ENCODE data around the gene CEP89. TPM values are rescaled to one million over a fixed set of nuclear protein-coding genes. Genes with fewer than 3 reads are reported as not detected.
"Not testable (repeated sequence)": the region's sequence is repeated elsewhere in the genome, so short reads cannot be mapped to it uniquely, and the experiment has no call there.

The CEP89 gene
- total and polyA plus RNA-seq, 5 experiments from 2014 or later, result 6.8 to 17.8 (median 11.3) TPM

DNA sequence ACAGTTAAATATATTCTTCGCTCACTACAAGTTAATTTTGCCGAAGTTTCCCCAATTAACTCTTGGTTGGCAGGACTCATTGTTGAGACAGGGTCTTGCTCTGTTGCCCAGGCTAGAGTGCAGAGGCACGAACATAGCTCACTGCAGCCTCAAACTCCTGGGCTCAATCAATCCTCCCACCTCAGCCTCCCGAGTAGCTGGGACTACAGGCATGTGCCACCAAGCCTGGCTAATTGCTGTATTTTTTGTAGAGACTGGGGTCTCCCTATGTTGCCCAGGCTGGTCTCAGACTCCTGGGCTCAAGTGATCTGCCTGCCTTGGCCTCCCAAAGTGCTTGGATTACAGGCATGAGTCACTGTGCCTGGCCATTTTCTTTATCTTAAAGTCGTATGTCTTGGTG lies 86.5 kb downstream of the CEP89 start:
- H3K9me3 Mint-ChIP-seq, H3K4me1 Mint-ChIP-seq, H3K27me3 Mint-ChIP-seq, DNase-seq, POLR2A ChIA-PET, ATAC-seq, H3K4me3 Mint-ChIP-seq, H3K27ac Mint-ChIP-seq: not testable (repeated sequence)
- H3K36me3 Mint-ChIP-seq, result peaks cover 0 to 16% (median 16%) of the 10 kb centered on the region in 3 donors

DNA sequence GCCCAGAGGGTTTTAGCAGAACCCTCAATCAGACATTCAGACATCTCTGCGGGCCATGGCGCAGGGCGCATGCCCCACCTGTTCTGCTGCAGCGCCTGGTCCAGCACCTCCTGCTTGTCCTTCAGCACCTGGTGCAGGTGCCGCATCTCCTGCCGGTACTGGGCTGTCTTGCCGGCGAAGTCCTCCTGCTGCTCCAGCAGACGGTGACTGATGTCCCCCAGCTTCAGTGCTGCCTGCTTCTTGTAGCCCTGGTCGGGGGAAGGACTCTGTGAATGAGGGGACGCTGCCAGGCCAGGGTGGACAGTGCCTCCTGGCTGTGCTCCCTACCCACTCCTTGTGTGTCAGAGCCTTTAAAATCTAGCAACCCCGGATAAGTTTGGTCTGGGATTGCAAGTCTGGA lies 90.0 kb downstream of the CEP89 start:
- Mint-ChIP-seq H3K36me3 (peaks cover 0 to 14% (median 11%) of the 10 kb centered on the region in 3 donors), H3K4me3 (no peak overlapping the region), H3K4me1 (no peaks in the 10 kb centered on the region), H3K27me3 (no peaks in the 10 kb centered on the region), H3K9me3 (no peaks in the 10 kb centered on the region), H3K27ac (no peak overlapping the region)
- POLR2A ChIA-PET, result interaction anchor here (0.7 kb wide), 1 partner anchor 102 kb away, joined by 4 read pairs; no protein-coding TSS in a partner anchor
- DNase-seq (no peak), ATAC-seq (no peak)

DNA sequence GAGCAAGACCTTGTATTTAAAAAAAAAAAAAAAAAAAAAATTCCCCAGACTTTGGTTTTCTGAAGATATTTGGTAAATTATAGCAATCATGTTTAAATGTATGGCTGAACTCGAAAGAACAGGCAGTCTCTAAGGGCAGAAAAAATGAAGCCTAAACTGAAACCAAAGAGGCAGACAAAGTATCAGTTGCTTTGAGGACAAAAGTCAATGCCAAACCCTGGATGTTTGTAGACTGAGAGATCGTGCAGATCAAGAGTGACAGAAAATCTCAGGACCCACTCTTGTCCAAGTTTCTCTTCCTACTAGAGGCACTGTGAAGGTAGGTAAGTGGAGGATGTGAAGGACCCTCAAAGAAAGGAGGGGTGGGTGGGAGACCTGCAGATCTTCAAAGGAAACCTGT lies 91.1 kb downstream of the CEP89 start:
- Mint-ChIP-seq H3K27me3 (no peaks in the 10 kb centered on the region), H3K4me1 (peaks cover 0 to 2% (median 0%) of the 10 kb centered on the region in 4 donors), H3K27ac (peak overlapping the region in 4 of 10 donors; percentile 7 to 63 (median 30)), H3K4me3 (no peak overlapping the region), H3K9me3 (no peaks in the 10 kb centered on the region), H3K36me3 (peaks cover 0 to 14% (median 4%) of the 10 kb centered on the region in 3 donors)
- POLR2A ChIA-PET, result no interaction called here
- no peak for ATAC-seq
- no peak for DNase-seq

DNA sequence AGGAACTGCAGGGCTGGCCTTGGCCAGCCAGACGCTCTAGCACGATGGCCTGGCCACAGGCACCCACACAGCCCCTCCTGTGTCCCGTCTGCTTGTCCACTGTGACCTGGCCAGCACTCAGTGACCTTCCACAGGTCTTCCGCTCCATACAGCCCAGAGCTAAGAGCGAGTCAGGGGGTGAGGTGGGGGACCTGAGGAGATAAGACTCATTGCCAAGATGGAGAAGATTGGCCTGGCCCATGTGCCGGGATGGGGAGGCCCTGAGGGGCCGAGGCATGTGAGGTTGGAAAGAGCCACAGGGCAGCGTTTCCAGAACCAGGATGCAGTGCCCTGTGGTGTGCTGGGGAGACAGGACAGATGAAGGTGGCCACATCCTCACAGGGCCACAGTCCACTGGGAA lies 92.0 kb downstream of the CEP89 start:
- Mint-ChIP-seq H3K27ac (no peak overlapping the region), H3K4me3 (no peak overlapping the region), H3K9me3 (no peaks in the 10 kb centered on the region), H3K27me3 (no peaks in the 10 kb centered on the region), H3K36me3 (peaks cover 0 to 14% (median 4%) of the 10 kb centered on the region in 3 donors), H3K4me1 (peaks cover 0 to 2% (median 0%) of the 10 kb centered on the region in 4 donors)
- no peak for ATAC-seq
- POLR2A ChIA-PET, result no interaction called here
- DNase-seq, result no peak

- Mint-ChIP-seq H3K4me3 (no peak overlapping the region), H3K36me3 (peaks cover 0 to 14% (median 4%) of the 10 kb centered on the region in 3 donors), H3K27me3 (no peaks in the 10 kb centered on the region), H3K9me3 (no peaks in the 10 kb centered on the region), H3K4me1 (peaks cover 0 to 2% (median 0%) of the 10 kb centered on the region in 4 donors), H3K27ac (no peak overlapping the region)
- no peak for ATAC-seq
- DNase-seq, result no peak
- POLR2A ChIA-PET, result no interaction called here
Observed at GRCh38 chr19:32878988-32879387, 92.8 kb downstream of the CEP89 start.

GRCh38 chr19:32877977-32878745 lies 93.6 kb downstream of the CEP89 start:
- DNase-seq (no peak), ATAC-seq (no peak)
- no peaks in the 10 kb centered on the region for H3K9me3 Mint-ChIP-seq
- H3K4me1 Mint-ChIP-seq, result peaks cover 0 to 2% (median 0%) of the 10 kb centered on the region in 4 donors
- peaks cover 0 to 11% (median 4%) of the 10 kb centered on the region in 3 donors for H3K36me3 Mint-ChIP-seq
- no peaks in the 10 kb centered on the region for H3K27me3 Mint-ChIP-seq
- no peak overlapping the region for H3K4me3 Mint-ChIP-seq
- POLR2A ChIA-PET, result no interaction called here
- H3K27ac Mint-ChIP-seq, result peak overlapping the region in 1 of 10 donors; percentile 62

- Mint-ChIP-seq H3K9me3 (no peaks in the 10 kb centered on the region), H3K4me1 (peaks cover 0 to 2% (median 0%) of the 10 kb centered on the region in 4 donors), H3K36me3 (peaks cover 0 to 11% (median 4%) of the 10 kb centered on the region in 3 donors), H3K27ac (no peak overlapping the region), H3K27me3 (no peaks in the 10 kb centered on the region), H3K4me3 (no peak overlapping the region)
- DNase-seq (no peak), ATAC-seq (no peak)
- POLR2A ChIA-PET, result no interaction called here
Observed at GRCh38 chr19:32877323-32877912, 94.3 kb downstream of the CEP89 start.

DNA sequence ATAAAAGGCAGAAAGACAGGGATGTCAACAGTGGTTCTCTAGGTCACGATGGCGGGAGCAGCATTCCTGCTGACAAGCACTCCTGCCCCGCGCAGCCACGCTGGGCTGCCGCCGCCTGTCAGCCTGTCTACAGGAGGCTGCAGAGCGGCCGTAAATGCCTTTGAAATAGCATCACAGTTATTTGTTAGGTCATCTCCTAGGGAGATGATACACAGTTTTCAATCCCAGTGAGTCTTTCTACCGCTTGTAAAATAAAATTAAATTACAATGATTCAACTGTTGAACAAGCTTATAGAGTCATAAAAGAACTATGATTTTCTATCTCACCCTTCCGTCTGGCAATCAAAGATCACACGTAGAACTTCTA lies 94.9 kb downstream of the CEP89 start:
- no peaks in the 10 kb centered on the region for H3K9me3 Mint-ChIP-seq
- H3K4me3 Mint-ChIP-seq, result no peak overlapping the region
- no peaks in the 10 kb centered on the region for H3K27me3 Mint-ChIP-seq
- POLR2A ChIA-PET, result no interaction called here
- H3K27ac Mint-ChIP-seq, result peak overlapping the region in 1 of 10 donors; percentile 51
- DNase-seq (no peak), ATAC-seq (no peak)
- peaks cover 0 to 11% (median 4%) of the 10 kb centered on the region in 3 donors for H3K36me3 Mint-ChIP-seq
- H3K4me1 Mint-ChIP-seq, result peaks cover 0 to 2% (median 0%) of the 10 kb centered on the region in 4 donors

GRCh38 chr19:32876236-32876918 lies 95.4 kb downstream of the CEP89 start:
- no peaks in the 10 kb centered on the region for H3K27me3 Mint-ChIP-seq
- H3K4me1 Mint-ChIP-seq, result peaks cover 0 to 2% (median 0%) of the 10 kb centered on the region in 4 donors
- no peak for DNase-seq
- H3K36me3 Mint-ChIP-seq, result peaks cover 0 to 11% (median 4%) of the 10 kb centered on the region in 3 donors
- ATAC-seq, result no peak
- no peaks in the 10 kb centered on the region for H3K9me3 Mint-ChIP-seq
- peak overlapping the region in 1 of 10 donors; percentile 51 for H3K27ac Mint-ChIP-seq
- no peak overlapping the region for H3K4me3 Mint-ChIP-seq
- POLR2A ChIA-PET, result no interaction called here

DNA sequence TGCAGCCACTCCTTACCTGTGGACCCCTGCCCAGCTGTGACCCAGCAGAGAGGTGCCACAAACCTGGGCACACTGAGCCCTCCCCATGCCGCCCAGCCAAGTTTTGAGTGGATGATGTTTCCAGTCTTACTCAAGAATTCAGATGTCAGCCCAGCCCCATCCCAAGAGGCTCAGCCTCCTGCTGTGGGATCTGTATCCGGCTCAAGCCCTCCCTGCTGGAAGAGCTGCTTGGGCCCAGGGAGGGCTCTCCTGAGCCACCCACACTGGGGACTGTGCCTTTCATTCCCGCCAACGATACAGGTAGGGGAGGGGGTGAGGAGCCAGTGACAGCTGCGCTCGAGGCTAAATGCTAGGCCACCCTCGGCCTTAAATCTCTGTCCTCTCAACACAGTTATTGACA lies 96.3 kb downstream of the CEP89 start:
- Mint-ChIP-seq H3K36me3 (peaks cover 0 to 11% (median 4%) of the 10 kb centered on the region in 3 donors), H3K27me3 (no peaks in the 10 kb centered on the region), H3K4me3 (no peak overlapping the region), H3K4me1 (peaks cover 0 to 2% (median 0%) of the 10 kb centered on the region in 4 donors), H3K9me3 (no peaks in the 10 kb centered on the region), H3K27ac (no peak overlapping the region)
- no peak for ATAC-seq
- POLR2A ChIA-PET, result no interaction called here
- no peak for DNase-seq

- H3K4me1 Mint-ChIP-seq, result peaks cover 0 to 2% (median 0%) of the 10 kb centered on the region in 4 donors
- DNase-seq, result no peak
- peaks cover 0 to 11% (median 4%) of the 10 kb centered on the region in 3 donors for H3K36me3 Mint-ChIP-seq
Observed at GRCh38 chr19:32874605-32875004, 97.2 kb downstream of the CEP89 start.

GRCh38 chr19:32873247-32873959 lies 98.4 kb downstream of the CEP89 start:
- no peak for ATAC-seq
- POLR2A ChIA-PET, result no interaction called here

More at GRCh38 chr19:32874605-32875004, 97.2 kb downstream of the CEP89 start:
- H3K27me3 Mint-ChIP-seq, result no peaks in the 10 kb centered on the region
- no peaks in the 10 kb centered on the region for H3K9me3 Mint-ChIP-seq
- no peak overlapping the region for H3K4me3 Mint-ChIP-seq
- H3K27ac Mint-ChIP-seq, result no peak overlapping the region
- no peak for ATAC-seq
- POLR2A ChIA-PET, result no interaction called here

More at GRCh38 chr19:32873247-32873959, 98.4 kb downstream of the CEP89 start:
- no peak for DNase-seq
- peak overlapping the region in 1 of 10 donors; percentile 35 for H3K27ac Mint-ChIP-seq
- H3K27me3 Mint-ChIP-seq, result no peaks in the 10 kb centered on the region
- peaks cover 0 to 2% (median 0%) of the 10 kb centered on the region in 4 donors for H3K4me1 Mint-ChIP-seq
- no peak overlapping the region for H3K4me3 Mint-ChIP-seq
- no peaks in the 10 kb centered on the region for H3K9me3 Mint-ChIP-seq
- H3K36me3 Mint-ChIP-seq, result peaks cover 0 to 5% (median 2%) of the 10 kb centered on the region in 3 donors

Measured in naive thymus-derived CD8-positive, alpha-beta T cell (primary cell).